Measurements from ENCODE around the gene CEP55.
A peak's percentile ranks its signal among the peaks of the same experiment; 100 is the strongest.

CEP55 gene

DNA sequence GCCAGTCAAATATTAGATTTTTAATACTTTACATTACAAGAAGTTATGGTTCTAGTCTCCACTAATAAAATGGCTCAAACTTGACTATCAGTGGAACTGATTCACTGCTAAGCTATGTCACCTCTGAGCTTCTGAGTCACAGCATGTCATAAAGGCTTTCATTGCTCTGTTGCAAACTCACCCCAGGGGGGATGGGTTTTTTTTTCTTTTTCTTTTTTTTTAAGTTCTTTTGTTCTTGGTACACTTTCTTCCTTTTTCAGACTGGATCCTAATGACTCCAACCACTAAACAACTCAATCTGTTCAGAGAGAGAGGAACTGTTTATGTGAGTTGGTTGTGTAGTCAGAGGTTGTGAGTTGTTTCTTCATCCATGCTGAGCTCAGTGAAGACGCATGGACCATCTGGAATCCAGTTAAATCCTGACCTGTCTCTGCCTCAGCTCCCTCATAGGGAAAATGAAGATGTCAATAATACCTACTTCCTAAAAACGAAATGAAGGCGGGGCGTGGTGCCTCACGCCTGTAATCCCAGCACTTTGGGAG, 25.2 kb upstream of the CEP55 start:
- peak; percentile 75 for DNase-seq

DNA sequence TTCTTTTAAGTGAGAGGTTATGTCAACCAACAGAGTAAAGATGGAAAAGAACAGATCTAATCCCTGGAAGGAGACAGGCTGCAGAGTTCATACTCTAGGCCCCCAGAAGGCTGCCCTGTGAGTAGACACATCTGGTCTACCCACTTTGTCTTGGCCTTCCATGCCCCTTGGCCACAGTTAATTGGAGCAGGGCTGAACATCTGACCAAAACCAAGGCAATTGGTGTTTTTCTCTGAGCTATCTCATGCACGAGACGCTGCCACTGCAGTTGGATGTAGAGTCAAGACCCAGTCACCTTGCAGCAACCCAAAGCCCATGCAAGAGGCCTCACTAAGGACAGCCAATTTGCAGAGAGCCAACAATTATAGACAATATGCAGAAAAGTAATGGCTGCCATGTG, 23.3 kb upstream of the CEP55 start:
- no peak for DNase-seq

DNA sequence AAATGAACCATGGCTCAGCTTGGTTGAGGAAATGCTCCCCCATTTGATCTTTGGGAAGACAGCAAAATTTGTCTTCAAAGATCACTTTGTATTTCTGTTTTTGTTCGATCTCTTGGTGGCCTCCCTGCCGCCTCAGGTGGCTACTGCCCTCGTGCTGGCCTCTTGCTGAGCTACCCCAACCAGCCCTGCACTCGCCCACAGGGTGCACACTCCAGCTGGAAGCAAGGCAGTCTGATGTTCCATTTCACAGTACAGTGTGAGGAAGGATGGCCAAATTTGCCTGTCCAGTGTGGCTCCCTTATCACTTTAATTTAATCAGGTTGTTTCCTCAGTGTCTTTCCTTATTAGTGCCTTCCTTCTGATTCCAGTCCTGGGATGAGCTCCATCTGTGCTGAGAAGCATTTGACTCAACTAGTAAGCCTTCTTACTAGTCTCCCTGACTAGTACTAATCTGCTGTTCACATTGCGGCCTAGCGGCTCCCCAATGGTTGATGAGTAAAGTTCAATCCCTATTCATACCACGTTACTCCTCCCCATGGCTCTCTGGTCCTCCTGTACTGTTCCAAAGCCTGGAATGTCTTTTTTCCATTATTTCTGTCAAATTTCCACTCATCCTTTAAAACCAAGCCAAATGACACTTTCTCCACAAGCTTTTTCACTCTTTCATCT, 22.5 kb upstream of the CEP55 start:
- DNase-seq: no peak

DNA sequence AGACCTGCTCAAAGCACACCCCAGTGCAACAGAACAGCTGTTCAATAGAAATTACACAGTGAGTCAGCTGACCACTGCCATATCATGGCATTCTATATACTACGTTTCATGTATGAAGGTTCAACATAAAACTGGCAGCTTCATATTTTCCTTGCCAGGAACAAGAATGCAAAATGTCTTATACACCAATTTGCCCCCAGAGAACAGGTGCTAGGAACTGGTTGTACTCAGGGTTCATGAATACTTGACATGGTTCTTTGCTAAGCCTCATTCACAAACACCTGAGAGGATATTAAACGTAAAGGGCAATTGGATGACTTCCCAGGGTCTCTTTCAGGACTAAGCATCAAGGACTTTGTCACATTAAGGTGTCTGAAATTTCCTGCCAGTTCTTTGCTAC, 21.2 kb upstream of the CEP55 start:
- DNase-seq: no peak

DNA sequence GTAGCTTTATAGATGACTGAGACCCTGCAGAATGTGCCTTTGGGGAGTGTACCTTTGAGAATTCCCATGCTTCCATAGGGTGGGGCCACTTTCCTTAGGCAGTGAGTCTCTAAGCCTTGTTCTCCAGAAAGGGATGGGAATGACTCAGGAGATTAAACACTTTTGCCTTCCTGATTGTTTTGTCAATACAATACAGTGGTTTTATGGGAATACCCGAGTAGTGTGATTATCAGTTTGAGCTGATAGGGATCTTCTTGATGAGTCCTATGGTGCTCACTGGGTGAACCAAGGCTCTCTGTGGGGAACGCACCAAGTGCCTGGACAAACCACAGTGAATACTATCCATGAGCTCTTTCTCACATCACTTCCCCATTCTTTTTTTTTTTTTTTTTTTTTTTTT, 20.5 kb upstream of the CEP55 start:
- peak; percentile 69 for DNase-seq

DNA sequence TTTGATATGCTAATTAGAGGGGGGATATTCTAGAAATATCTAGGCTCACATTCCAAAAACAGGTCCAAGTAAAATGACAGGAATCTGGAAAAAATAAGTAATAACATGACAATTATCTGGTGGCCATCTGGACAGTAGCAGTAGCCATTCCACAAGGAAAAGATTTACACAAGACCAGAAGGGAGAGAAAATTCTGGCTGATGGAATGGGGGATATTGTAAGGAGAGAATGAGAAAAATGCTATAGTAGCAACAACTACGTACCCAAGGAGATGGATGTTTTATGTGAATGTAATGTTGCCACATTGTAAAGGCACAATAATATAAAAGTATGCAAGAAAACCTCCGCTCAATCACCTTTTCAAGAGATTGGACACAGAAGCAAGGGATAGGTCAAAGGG, 19.7 kb upstream of the CEP55 start:
- no peak for DNase-seq

DNA sequence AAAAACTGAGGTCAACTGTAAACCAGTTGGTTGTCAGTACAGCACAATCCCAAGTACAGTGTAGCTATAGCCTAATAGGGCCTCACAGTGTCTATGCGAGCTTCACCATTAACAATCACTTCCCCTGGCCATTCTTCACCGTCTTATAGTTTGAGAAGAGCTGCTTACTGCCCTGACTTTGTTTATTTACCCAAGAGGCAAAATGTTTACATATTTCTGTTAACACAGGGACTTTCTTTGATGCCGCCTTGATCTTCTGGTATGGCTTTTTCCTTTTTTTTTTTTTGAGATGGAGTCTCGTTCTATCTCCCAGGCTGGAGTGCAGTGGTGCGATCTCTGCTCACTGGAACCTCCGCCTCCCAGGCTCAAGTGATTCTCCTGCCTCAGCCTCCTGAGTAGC, 17.5 kb upstream of the CEP55 start:
- no peak for DNase-seq

DNA sequence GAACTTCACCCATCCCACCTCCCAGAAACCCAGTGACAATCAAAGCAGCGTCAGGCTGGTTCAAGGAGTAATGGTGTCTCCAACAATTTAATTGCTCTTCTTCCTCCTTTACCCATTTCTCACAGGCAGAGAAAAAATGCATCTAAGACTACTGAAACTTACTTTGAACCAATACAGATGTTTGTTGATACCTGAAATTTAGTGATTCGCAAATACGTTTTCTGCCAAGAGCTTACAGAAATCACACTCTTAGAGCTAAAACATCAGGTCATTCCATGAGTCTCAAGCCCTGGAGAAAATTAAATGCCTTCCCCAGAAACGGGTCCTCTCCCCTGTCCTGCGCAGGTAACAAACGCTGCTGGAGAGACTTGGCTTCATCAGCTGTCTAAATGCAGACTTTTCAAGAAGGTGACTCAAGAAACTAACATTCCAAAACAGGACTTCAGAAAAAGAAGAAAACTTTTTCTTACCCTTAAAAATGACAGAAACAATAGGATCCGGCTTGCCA, 14.7 kb upstream of the CEP55 start:
- DNase-seq: no peak

DNA sequence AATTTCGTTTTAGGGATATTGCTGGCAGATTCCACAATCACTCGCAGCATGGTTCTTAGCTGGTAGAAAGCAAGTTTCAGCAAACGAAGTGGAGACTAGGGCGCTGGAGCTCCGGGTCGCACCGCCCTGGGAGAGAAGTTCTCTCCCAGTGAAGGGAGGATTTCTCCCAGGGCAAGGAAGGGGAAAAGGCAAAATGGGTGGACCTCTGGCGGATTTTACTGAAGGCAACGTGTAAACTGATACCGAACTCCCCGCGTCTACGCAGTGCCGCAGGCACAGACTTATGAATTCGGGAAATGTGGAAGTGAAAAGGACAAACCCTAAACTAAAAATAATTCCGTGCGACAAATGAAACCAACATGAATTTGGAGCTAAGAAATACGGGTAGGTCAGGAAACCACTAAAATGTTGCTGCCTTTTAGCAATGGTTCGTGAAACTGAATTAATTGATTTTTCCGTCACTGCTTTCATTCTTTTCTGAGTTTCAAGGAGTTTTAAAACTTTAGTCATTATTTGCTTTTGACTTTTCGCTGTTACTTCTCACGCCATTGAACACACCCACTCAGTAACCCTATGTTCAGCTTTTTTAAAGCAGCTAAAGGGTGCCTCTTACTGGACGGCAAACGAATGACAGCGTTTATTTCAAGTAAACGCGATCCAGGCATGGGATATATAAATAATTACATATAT, 14.1 kb upstream of the CEP55 start, which contains the start of gene MYOF:
Gene MYOF (minus strand): TSS at position 190 of the 690 bp plus-strand sequence. CDS start 140 bp downstream, at position 50.
- peak; percentile 87 for DNase-seq

DNA sequence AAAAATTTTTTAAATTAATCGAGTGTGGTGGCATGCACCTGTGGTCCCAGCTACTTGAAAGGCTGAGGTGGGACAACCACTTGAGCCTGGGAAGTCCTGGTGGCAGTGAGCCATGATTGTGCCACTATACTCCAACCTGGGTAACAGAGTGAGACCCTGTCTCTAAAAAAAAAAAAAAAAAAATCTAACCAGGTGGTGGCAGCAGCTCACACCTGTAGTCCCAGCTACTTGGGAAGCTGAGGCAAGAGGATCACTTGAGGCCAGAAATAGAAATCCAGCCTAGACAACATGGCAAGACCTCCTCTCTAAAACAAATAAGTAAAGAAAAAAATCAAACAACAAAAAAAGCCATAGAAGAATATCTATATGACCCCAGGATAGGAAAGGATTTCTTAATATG, 10.7 kb upstream of the CEP55 start:
- DNase-seq: no peak

DNA sequence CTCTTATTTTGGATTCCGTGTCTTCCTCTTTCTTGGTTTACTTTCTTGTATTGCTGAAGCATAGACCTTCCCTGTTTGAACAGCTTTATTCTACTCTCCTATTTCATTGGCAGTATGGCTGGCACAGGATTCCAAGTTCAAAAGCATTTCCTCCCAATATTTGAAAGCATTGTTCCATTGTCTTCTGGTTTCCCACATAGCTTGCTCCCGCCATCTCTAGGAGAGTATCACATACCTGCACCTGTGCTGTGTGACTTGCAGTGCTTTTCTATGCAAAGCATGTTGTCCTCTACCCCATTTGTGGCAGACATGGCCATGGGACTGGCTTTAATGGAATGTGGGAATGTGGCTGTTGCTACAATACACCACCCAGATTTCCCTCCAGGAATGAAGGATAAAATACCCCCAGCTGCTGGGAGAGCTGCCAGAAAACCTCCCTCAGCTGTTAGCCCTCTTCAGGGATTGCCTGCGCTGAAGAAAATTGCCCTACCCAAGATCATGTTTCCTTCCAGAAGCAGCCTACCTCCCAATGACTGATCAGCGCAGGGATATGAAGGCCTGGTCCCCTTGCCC, 7.4 kb upstream of the CEP55 start:
- DNase-seq: no peak

DNA sequence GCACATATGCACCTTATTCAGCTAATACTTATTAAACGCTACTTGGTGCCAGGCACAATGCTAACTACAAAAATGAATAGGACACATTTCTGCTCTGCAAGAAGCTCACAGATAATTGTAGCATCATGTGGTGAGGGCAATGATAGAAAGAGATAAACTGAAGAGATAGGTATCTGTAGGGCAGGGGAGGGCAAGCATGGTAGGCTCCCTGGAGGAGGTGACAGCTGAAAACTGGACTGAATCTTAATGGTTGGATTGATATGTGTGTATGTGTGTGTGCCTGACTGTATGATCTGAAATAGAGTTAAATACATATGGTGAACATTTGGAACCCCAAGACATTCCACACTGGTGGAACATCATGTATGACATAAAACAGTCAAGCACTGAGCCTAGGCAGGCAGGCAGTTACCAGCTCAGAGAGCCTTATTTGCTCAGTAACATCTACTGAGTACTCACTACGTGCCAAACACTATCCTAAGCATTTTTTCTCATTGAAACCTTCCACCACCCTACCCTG, 4.8 kb upstream of the CEP55 start:
- no peak for DNase-seq

DNA sequence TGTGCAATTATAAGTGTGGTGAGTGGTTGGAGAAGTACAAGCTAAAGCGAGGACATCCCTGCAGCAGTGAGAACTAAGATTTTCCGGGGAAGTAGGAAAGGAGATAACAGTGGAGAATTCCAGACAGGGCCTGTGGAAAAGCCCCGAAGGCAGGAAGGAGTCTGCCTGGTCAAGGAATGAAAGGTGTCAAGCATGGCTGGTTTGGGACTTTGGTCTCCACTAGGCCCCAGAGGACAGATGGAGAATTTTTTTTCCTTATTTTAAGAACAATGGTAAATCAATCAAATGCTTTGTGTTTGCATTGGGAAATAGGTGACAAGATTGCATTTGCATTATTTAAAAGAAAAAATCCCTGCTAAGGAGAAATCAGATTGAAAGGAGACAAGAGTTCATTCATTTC, 3.2 kb upstream of the CEP55 start:
- DNase-seq: no peak

DNA sequence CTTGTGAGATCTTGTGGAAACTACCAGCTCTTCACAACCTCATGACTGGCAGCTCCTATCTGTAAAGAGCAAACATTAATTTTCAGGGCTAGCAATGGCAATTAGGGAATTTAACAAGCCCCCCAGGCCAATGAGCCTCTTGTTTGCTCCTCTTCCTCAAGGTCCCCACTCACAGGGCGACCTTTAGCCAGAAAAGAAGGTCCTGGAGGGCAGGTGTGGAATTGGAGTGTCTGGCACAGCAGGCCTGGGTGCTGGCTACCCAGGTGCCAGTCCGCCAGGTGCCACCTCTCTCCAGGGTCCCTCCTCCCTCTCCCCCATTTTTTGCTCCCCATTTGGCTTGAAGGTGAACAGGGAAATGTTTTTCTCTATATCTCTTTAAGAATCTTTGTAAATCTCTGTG, 1.9 kb upstream of the CEP55 start:
- DNase-seq: no peak

DNA sequence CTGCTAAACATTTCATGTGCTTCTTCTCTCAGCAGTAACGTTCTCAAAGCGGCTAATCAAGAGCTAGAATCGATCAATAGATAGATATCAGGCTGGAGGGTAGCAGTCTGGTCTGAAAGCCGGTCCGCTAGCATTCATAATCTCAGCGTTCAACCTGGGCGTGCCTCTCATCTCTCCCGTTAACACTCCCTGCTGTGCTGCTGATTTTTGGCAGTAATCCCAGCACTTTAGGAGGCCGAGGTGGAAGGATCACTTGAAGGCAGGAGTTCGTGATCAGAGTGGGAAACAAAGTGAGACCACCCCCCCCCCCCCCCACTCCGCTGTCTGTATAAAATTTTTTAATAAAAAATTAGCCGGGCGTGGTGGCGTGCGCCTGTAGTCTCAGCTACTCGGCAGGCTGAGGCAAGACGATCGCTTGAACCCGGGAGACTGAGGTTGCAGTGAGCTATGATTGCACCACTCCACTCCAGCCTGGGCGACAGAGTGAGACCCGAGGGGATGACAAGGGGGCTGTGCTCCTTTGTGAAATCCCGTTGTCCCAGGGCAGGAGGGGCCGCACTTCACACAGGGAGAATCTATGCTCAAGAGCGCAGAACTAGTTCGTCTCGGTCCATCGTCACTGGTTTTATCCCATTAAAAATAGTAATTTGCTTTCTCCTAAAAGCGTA, 624 bp upstream of the CEP55 start:
- no peak for DNase-seq

DNA sequence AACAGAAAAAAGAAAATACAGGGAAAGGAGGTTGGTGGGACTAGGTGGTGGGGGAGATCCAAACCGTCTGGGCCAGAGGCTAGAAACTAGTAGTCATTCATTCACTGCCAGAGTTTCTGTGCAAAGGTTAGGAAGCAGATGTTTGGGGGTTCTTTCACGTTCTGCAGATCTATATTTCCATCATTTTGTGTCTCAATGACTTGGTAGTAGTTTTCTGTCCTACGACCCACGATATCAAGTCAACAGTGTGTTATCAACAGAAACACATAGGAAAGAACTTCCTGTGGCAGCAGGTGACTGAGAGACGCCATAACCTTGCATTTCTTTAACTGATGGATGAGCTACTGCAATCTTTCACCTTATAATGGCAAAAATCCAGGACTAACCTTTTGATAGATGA, 1.8 kb downstream of the CEP55 start:
- no peak for DNase-seq

DNA sequence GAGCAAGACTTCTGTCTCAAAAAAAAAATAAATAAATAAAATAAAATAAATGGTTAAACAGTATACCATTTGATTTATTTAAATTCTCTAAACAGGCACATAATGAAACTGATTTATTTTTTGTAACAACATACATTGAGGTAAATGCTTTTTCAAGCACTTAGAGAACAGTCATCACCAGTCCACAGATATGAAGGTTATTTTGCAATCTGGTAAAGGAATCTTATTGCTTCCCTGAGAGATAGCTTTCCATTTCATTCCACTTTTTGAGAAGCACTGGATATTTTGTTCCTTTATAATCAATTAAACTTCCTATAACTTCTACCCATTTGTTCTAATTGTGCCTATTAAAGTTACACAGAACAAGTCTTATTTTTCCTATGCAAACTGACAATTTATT, 5.2 kb downstream of the CEP55 start:
- DNase-seq: no peak

DNA sequence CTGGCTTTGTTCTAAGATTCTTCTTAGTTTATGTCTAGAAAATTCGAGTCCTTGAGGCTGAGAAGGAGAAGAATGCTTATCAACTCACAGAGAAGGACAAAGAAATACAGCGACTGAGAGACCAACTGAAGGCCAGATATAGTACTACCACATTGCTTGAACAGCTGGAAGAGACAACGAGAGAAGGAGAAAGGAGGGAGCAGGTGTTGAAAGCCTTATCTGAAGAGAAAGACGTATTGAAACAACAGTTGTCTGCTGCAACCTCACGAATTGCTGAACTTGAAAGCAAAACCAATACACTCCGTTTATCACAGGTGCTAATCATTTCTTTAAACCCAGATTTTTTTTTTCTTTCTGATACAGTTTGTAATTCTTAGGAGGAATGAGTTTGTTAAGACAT, 6.7 kb downstream of the CEP55 start:
- DNase-seq: no peak

DNA sequence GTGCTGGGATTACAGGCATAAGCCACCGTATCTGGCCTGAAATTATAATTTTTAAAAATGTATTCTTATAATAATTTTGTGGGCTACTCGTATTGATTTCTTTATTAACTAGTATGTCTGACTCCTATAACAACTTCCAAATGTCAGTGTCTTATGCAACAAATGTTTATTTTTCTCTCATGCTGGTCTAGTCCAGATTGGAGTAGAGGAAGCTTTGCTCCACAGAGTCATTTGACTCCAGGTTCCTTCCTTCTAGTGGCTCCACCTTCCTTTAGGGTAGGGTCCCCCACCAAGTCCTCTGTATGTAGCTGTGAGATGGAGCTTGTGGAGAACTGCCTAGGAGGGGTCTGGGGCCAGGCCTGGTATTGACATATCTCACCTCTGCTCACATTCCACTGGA, 8.7 kb downstream of the CEP55 start:
- DNase-seq: no peak

DNA sequence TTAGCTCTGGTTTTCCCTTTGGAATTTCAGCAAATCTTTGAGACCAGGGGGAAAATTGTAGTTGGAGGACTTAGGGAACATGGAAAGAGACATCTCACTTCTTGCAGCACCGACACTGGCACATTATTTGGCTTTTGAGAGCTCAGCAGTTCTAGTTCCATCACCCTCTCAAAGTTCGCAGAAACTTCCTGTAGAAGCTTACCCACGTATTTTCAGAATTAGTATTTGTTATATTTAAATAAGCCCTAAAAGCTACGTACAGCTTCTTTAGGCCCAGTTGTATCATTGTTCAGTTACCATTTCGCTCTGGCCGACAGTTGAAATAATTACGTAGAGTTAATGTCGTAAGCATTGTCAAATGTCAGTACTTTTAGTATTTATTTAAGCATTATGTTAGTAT, 13.4 kb downstream of the CEP55 start:
- DNase-seq: no peak

DNA sequence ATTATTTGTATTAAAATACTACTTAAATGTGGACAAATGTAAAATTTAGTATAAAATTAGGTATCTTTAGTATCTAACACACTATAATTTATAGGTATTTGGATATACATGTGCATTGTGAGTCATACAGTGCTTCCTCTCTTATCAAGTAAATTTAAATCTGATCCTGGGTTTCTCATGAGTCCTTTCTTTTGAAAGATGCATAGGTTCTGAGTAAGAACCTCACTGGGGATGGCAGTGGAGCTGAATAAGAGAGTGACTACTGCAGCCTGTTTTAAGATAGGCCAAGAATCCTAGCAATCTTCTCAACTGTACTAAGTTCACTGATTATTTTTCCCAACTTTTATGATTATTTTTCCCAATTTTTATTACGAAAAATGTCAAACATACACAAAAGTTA, 16.2 kb downstream of the CEP55 start:
- no peak for DNase-seq

DNA sequence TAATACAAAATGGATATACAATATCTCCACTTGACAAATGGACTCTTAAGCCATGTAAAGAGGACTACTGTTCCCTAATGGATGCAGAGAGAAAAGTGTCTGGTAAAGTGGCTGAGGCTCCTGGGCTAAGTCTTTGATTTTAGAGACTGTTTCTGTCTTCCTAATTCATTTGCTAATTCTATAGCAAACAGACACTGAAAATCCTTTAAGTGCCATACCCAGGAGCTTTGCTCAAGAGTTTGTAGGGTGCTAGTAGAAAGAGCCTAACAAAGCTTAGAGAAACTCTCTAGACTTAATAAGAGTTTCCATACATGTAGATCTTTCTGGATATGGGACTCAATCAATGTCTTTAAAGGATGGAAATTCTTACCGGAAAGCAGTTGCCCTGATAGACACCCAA, 16.7 kb downstream of the CEP55 start:
- no peak for DNase-seq

DNA sequence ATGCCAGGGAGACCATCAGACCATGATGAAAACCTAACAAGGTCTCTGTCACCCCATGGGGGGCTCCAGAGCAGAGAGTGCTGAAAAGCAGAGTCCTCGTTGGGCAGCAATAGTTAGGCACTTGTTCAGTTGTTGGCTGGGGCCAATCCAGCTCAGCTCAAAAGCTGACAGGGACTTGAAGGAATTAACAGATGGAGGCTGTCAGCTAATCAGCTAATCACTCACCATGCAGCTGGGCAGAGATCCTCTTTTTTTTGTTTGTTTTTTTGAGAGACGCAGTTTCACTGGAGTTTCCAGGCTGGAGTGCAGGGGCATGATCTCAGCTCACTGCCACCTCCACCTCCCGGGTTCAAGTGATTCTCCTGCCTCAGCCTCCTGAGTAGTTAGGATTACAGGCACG, 18.1 kb downstream of the CEP55 start:
- no peak for DNase-seq
